ENCODE measurements around the gene CERS6. TPM values are rescaled to one million over a fixed set of nuclear protein-coding genes. Genes with fewer than 3 reads are reported as not detected.

The CERS6 gene
- total and polyA plus RNA-seq, 2 donors = 9.3 to 45.2 TPM

Small RNAs within 50 kb of the gene (small RNA-seq; reads per million reads assigned to genes)
- gene MIR4774 = not detected
- not detected for gene RN7SL813P
- not detected for gene RNU6-766P

Other genes starting within 250 kb of the CERS6 start
- gene STK39, start 208.7 kb upstream of the CERS6 start, total RNA-seq = 37.7 TPM
- 17.5 TPM for gene STK39, start 208.7 kb upstream of the CERS6 start, polyA plus RNA-seq

Data from urinary bladder (tissue), 2 donors.